Stimulated activated CD4-positive, alpha-beta T cell treated with anti-CD3 and anti-CD28 coated beads, Interleukin-4, amount 100 ng/mL, for 24 hours (primary cell): ENCODE data around the gene GPATCH8.
"Not testable (repeated sequence)": the region's sequence is repeated elsewhere in the genome, so short reads cannot be mapped to it uniquely, and the experiment has no call there.

ENCODE experiments used
- DNase-seq: peaks from one replicate; pipeline ENCODE4 v3.0.0-alpha.2; 2020

The GPATCH8 gene

GRCh38 chr17:44523672-44523972 is 20.4 kb upstream of the GPATCH8 start:
- DNase-seq: no peak

- peak; percentile 63 for DNase-seq
Observed at GRCh38 chr17:44522883-44523671, 19.9 kb upstream of the GPATCH8 start.

- no peak for DNase-seq
Observed at GRCh38 chr17:44518032-44518431, 14.8 kb upstream of the GPATCH8 start.

- DNase-seq: not testable (repeated sequence)
Observed at GRCh38 chr17:44511241-44512134, 8.3 kb upstream of the GPATCH8 start.

- not testable (repeated sequence) for DNase-seq
Observed at GRCh38 chr17:44506939-44507604, 3.9 kb upstream of the GPATCH8 start.

GRCh38 chr17:44502598-44503146 is 534 bp downstream of the GPATCH8 start:
- DNase-seq: no peak

- no peak for DNase-seq
Observed at GRCh38 chr17:44501866-44502375, 1.3 kb downstream of the GPATCH8 start.

- DNase-seq: no peak
Observed at GRCh38 chr17:44499722-44500121, 3.5 kb downstream of the GPATCH8 start.

- DNase-seq: no peak
Observed at GRCh38 chr17:44496815-44497214, 6.4 kb downstream of the GPATCH8 start.

- DNase-seq: no peak
Observed at GRCh38 chr17:44493339-44493738, 9.9 kb downstream of the GPATCH8 start.

GRCh38 chr17:44492706-44493272 is 10.4 kb downstream of the GPATCH8 start:
- no peak for DNase-seq

- no peak for DNase-seq
Observed at GRCh38 chr17:44489581-44489980, 13.6 kb downstream of the GPATCH8 start.

GRCh38 chr17:44487170-44487569 is 16.0 kb downstream of the GPATCH8 start:
- no peak for DNase-seq

GRCh38 chr17:44473367-44473766 is 29.8 kb downstream of the GPATCH8 start:
- DNase-seq: no peak

- no peak for DNase-seq
Observed at GRCh38 chr17:44469676-44470075, 33.5 kb downstream of the GPATCH8 start.

GRCh38 chr17:44467108-44467507 is 36.1 kb downstream of the GPATCH8 start:
- DNase-seq: no peak

- no peak for DNase-seq
Observed at GRCh38 chr17:44466339-44466738, 36.9 kb downstream of the GPATCH8 start.

- no peak for DNase-seq
Observed at GRCh38 chr17:44465897-44466296, 37.3 kb downstream of the GPATCH8 start.

GRCh38 chr17:44465276-44465675 is 37.9 kb downstream of the GPATCH8 start:
- no peak for DNase-seq

- DNase-seq: no peak
Observed at GRCh38 chr17:44464037-44464436, 39.2 kb downstream of the GPATCH8 start.

GRCh38 chr17:44451832-44452231 is 51.4 kb downstream of the GPATCH8 start:
- DNase-seq: no peak

- DNase-seq: no peak
Observed at GRCh38 chr17:44451016-44451627, 52.1 kb downstream of the GPATCH8 start.
